Measurements from ENCODE around the gene PJA2. TPM values are rescaled to one million over a fixed set of nuclear protein-coding genes. Genes with fewer than 3 reads are reported as not detected.

The PJA2 gene
- total RNA-seq, 1 donor from 2014 or later, result 78.2 TPM

DNA sequence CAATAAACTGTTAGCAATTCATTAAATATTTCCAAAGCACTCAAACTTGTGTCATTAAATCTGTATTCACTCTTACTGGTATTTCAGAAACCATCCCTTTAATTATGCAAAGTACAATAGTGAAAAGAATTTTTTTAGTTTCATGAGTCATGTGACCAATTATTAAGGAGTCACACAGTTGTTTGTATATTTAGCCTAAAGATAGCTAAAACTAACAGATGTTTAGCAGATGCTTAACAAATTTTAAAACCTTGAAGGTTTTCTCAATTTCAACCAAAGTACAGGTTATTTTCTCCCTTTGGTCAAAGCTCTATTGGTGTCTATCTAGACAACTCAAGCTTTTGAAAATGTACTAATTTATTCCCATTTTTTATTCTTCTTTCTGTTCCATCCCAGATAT, 44.1 kb downstream of the PJA2 start:
- H3K27me3 Mint-ChIP-seq (ENCODE audit: unreplicated experiment), result no peaks in the 10 kb centered on the region
- peaks cover 11% of the 10 kb centered on the region for H3K4me1 Mint-ChIP-seq (ENCODE audit: unreplicated experiment)
- peaks cover 28% of the 10 kb centered on the region for H3K36me3 Mint-ChIP-seq (ENCODE audit: low read depth, unreplicated experiment)

DNA sequence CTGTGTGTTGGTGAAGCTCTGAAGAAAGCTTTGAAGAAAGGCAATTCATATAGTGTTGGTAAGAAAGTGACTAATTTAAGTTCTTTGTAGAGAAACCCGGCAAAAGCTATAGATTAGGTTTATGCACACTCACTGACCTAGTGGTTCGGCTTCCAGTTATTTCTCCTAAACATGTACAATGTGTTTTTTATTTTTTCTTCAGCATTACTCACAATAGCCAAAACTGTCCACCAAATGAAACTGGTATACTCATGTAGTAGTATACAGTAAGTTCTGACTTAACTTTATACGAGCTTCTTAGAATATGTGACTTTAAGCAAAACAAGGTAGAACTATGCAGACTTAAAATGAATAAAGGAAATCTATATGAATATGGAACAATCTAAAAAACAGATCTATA, 44.8 kb downstream of the PJA2 start:
- Mint-ChIP-seq H3K4me1 (ENCODE audit: unreplicated experiment) (peaks cover 11% of the 10 kb centered on the region), H3K27me3 (ENCODE audit: unreplicated experiment) (no peaks in the 10 kb centered on the region), H3K36me3 (ENCODE audit: low read depth, unreplicated experiment) (peaks cover 28% of the 10 kb centered on the region), H3K9me3 (ENCODE audit: unreplicated experiment) (no peaks in the 10 kb centered on the region), H3K27ac (ENCODE audit: unreplicated experiment) (no peak overlapping the region), H3K4me3 (ENCODE audit: unreplicated experiment) (no peak overlapping the region)
- TF ChIP-seq, protein P1, sequence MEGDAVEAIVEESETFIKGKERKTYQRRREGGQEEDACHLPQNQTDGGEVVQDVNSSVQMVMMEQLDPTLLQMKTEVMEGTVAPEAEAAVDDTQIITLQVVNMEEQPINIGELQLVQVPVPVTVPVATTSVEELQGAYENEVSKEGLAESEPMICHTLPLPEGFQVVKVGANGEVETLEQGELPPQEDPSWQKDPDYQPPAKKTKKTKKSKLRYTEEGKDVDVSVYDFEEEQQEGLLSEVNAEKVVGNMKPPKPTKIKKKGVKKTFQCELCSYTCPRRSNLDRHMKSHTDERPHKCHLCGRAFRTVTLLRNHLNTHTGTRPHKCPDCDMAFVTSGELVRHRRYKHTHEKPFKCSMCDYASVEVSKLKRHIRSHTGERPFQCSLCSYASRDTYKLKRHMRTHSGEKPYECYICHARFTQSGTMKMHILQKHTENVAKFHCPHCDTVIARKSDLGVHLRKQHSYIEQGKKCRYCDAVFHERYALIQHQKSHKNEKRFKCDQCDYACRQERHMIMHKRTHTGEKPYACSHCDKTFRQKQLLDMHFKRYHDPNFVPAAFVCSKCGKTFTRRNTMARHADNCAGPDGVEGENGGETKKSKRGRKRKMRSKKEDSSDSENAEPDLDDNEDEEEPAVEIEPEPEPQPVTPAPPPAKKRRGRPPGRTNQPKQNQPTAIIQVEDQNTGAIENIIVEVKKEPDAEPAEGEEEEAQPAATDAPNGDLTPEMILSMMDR (IDR thresholded peaks at IDR 0.05; ENCODE audit: unreplicated experiment), result no peak
- no peak for DNase-seq (ENCODE audit: low spot score)

More for the DNA sequence above, 44.1 kb downstream of the PJA2 start:
- DNase-seq (ENCODE audit: low spot score), result no peak
- Mint-ChIP-seq H3K4me3 (ENCODE audit: unreplicated experiment) (no peak overlapping the region), H3K9me3 (ENCODE audit: unreplicated experiment) (no peaks in the 10 kb centered on the region), H3K27ac (ENCODE audit: unreplicated experiment) (no peak overlapping the region)
- TF ChIP-seq, protein P1 (IDR thresholded peaks at IDR 0.05; ENCODE audit: unreplicated experiment), result no peak

DNA sequence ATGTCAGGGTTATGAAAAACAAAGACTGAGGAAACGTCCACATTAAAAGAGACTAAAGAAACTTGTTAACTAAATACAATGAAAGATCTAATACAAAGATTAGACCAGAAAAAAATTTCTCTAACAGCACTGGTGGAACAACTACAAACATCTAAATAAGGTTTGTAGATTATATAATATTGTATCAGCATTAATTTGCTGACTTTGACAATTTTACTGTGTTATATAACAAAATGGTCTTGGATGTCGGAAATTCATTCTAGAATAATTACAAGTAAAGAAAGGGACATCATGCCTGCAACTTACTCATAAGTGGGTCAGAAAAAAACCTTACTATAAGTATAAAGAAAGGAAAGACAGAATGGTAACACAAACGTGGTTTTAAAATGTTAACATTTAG, 50.1 kb downstream of the PJA2 start:
- H3K27ac Mint-ChIP-seq (ENCODE audit: unreplicated experiment), result no peak overlapping the region
- TF ChIP-seq, protein P1 (IDR thresholded peaks at IDR 0.05; ENCODE audit: unreplicated experiment), result no peak
- DNase-seq (ENCODE audit: low spot score), result no peak
- no peak overlapping the region for H3K4me3 Mint-ChIP-seq (ENCODE audit: unreplicated experiment)
- H3K4me1 Mint-ChIP-seq (ENCODE audit: unreplicated experiment), result peaks cover 11% of the 10 kb centered on the region
- no peaks in the 10 kb centered on the region for H3K9me3 Mint-ChIP-seq (ENCODE audit: unreplicated experiment)
- H3K36me3 Mint-ChIP-seq (ENCODE audit: low read depth, unreplicated experiment), result peaks cover 14% of the 10 kb centered on the region
- no peaks in the 10 kb centered on the region for H3K27me3 Mint-ChIP-seq (ENCODE audit: unreplicated experiment)

DNA sequence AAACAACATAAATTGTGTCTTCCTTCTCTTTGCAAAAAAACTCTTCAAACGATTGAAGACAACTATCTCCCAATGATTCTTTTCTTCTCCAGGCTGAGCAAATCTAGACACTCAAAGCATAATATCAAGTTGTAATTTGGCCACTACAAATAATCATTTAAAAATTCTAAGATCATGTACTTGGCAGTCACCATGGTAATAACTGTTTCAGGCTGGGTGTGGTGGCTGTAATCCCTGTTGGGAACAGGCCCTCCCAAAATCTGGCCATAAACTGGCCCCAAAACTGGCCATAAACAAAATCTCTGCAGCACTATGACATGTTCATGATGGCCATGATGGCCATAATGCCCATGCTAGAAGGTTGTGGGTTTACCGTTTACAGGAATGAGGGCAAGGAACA, 52.0 kb downstream of the PJA2 start:
- H3K27ac Mint-ChIP-seq (ENCODE audit: unreplicated experiment), result no peak overlapping the region
- no peak overlapping the region for H3K4me3 Mint-ChIP-seq (ENCODE audit: unreplicated experiment)
- H3K36me3 Mint-ChIP-seq (ENCODE audit: low read depth, unreplicated experiment), result peaks cover 14% of the 10 kb centered on the region
- H3K9me3 Mint-ChIP-seq (ENCODE audit: unreplicated experiment), result no peaks in the 10 kb centered on the region
- DNase-seq (ENCODE audit: low spot score), result no peak
- H3K27me3 Mint-ChIP-seq (ENCODE audit: unreplicated experiment), result no peaks in the 10 kb centered on the region
- TF ChIP-seq, protein P1 (IDR thresholded peaks at IDR 0.05; ENCODE audit: unreplicated experiment), result no peak
- H3K4me1 Mint-ChIP-seq (ENCODE audit: unreplicated experiment), result peaks cover 3% of the 10 kb centered on the region

DNA sequence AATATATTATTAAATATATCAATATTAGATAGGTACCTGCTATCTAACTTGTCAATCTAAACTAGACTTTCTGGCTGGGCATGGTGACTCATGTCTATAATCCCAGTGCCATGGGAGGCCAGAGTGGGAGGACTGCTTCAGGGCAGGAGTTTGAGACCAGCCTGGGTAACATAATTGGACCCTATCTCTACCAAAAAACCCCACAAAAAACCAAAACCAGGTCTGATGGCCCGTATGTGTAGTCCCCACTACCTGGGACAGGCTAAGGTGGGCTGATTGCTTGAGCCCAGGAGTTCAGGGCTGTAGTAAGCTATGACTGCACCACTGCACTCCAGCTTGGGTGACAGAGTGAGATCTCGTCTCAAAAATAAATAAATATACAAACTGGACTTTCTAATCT, 55.0 kb downstream of the PJA2 start:
- TF ChIP-seq, protein P1 (IDR thresholded peaks at IDR 0.05; ENCODE audit: unreplicated experiment), result no peak
- H3K27ac Mint-ChIP-seq (ENCODE audit: unreplicated experiment), result no peak overlapping the region
- DNase-seq (ENCODE audit: low spot score), result no peak
- no peaks in the 10 kb centered on the region for H3K27me3 Mint-ChIP-seq (ENCODE audit: unreplicated experiment)
- H3K4me1 Mint-ChIP-seq (ENCODE audit: unreplicated experiment), result peaks cover under 1% of the 10 kb centered on the region
- peaks cover 4% of the 10 kb centered on the region for H3K36me3 Mint-ChIP-seq (ENCODE audit: low read depth, unreplicated experiment)
- no peaks in the 10 kb centered on the region for H3K9me3 Mint-ChIP-seq (ENCODE audit: unreplicated experiment)
- H3K4me3 Mint-ChIP-seq (ENCODE audit: unreplicated experiment), result no peak overlapping the region

All from endothelial cell (in vitro differentiated cells).